Endothelial cell of umbilical vein (primary cell): ENCODE results near the gene ERRFI1. TPM values are rescaled to one million over a fixed set of nuclear protein-coding genes. Genes with fewer than 3 reads are reported as not detected.

Experiments used
- BruUV-seq: library from RNA; stranded (reverse); fragments of 400-500 nt; replicated peaks from 2 replicates; lab custom pipeline; 2021; lab: Mats Ljungman, UMichigan
- CTCF ChIA-PET: fragments of 300-600, 350-600 bp; sonication (Branson Sonifier 250); formaldehyde crosslinking; loops from one replicate; lab custom pipeline; 2021; ENCODE audit warnings: antibody characterized with exemption, inconsistent platforms; lab: Charles Lee
- POLR2A ChIA-PET: fragments of 300-600, 350-600 bp; sonication (Branson Sonifier 250); formaldehyde crosslinking; loops from one replicate; lab custom pipeline; 2021; ENCODE audit warnings: antibody characterized with exemption, inconsistent platforms; lab: Charles Lee
- DNase-seq: peaks from one replicate; pipeline ENCODE4 v3.0.0-alpha.2; 2011; ENCODE audit warnings: low read depth, low spot score
- FAIRE-seq: peaks from 2 replicates; lab custom pipeline; 2011; peaks lifted over from hg19 to GRCh38; lab: Jason Lieb, UNC
- H2AFZ ChIP-seq: 2 replicates; pipeline ENCODE4 v1.6.0; 2012; ENCODE audit warnings: low read depth, low read length, control low read depth, inconsistent platforms
- H3K27ac ChIP-seq: 2 replicates; pipeline ENCODE4 v1.5.1; 2011; ENCODE audit warnings: low read depth, mild to moderate bottlenecking, control low read depth, low read length, moderate library complexity; ENCODE audit not compliant: insufficient read depth
- H3K27me3 ChIP-seq, 2 experiments: 2 replicates each; pipeline versions ENCODE4 v1.6.0 to v1.6.1; 2011; ENCODE audit warnings: low read length in 2 of 2, mixed read lengths in 1 of 2; ENCODE audit not compliant: control insufficient read depth in 2 of 2, insufficient read depth in 2 of 2
- H3K36me3 ChIP-seq, 2 experiments: 2 replicates in 1 of 2; 3 replicates in 1 of 2; pipeline ENCODE4 v1.5.1; 2011; ENCODE audit warnings: low read length in 2 of 2, mild to moderate bottlenecking in 1 of 2, moderate library complexity in 1 of 2; ENCODE audit not compliant: control insufficient read depth in 2 of 2, insufficient read depth in 2 of 2; ENCODE audit errors: extremely low read depth in 1 of 2
- H3K4me1 ChIP-seq: 3 replicates; pipeline ENCODE4 v1.5.1; 2011; ENCODE audit warnings: mild to moderate bottlenecking, low read length; ENCODE audit not compliant: control insufficient read depth, insufficient read depth; ENCODE audit errors: extremely low read depth
- H3K4me2 ChIP-seq: 2 replicates; pipeline ENCODE4 v1.6.1; 2011; ENCODE audit warnings: low read length, control low read depth, mixed read lengths; ENCODE audit not compliant: insufficient read depth
- H3K4me3 ChIP-seq, 3 experiments: fragments of 200-600 bp in 1 of 3; sonication (generic), shearing (Covaris generic) in 1 of 3; replicated peaks in 1 of 3; 2 replicates each; pipeline ENCODE4 v1.5.1; 2011 to 2016; ENCODE audit warnings: control low read depth in 3 of 3, low read length in 3 of 3, mild to moderate bottlenecking in 2 of 3, inconsistent platforms in 1 of 3, low read depth in 1 of 3, moderate library complexity in 1 of 3; ENCODE audit not compliant: insufficient read depth in 1 of 3
- H3K79me2 ChIP-seq: 2 replicates; pipeline ENCODE4 v1.6.0; 2012; ENCODE audit warnings: low read length, inconsistent platforms; ENCODE audit not compliant: control insufficient read depth, insufficient read depth
- H3K9ac ChIP-seq: replicated peaks from 2 replicates; pipeline ENCODE3; 2011; ENCODE audit warnings: low read length, control low read depth; ENCODE audit not compliant: insufficient read depth; ENCODE audit errors: extremely low read depth
- H3K9me1 ChIP-seq: replicated peaks from 3 replicates; pipeline ENCODE4 v1.6.0; 2011; ENCODE audit warnings: mild to moderate bottlenecking, low read length; ENCODE audit not compliant: control insufficient read depth, insufficient read depth; ENCODE audit errors: extremely low read depth
- H3K9me3 ChIP-seq: replicated peaks from 2 replicates; pipeline ENCODE4 v1.5.1; 2012; ENCODE audit warnings: low read length, inconsistent platforms; ENCODE audit not compliant: control insufficient read depth, insufficient read depth
- H4K20me1 ChIP-seq: replicated peaks from 2 replicates; pipeline ENCODE3; 2011; ENCODE audit warnings: mild to moderate bottlenecking, low read length; ENCODE audit not compliant: control insufficient read depth, insufficient read depth; ENCODE audit errors: extremely low read depth
- GATA2 ChIP-seq: IDR thresholded peaks from 2 replicates; pipeline ENCODE4 v1.7.0; 2011; ENCODE audit warnings: low read depth, mild to moderate bottlenecking, moderate library complexity, mixed read lengths, low read length; ENCODE audit not compliant: insufficient read length, insufficient read depth
- POLR2AphosphoS5 ChIP-seq: IDR thresholded peaks from 2 replicates; pipeline ENCODE4 v1.6.1; 2012; ENCODE audit warnings: low read depth, mild to moderate bottlenecking, control low read depth, low read length, moderate library complexity; ENCODE audit not compliant: insufficient read depth
- dilution Hi-C: fragments of 300-500 bp; cut with MboI; formaldehyde crosslinking; loops from one replicate; pipeline ENCODE4 v1.15.0; 2019; ENCODE audit warnings: low sequenced_read_pairs; ENCODE audit not compliant: extremely low pct_ligation_motif_present
- intact Hi-C: fragments of 100-400 bp; cut with micrococcal nuclease; formaldehyde crosslinking; loops from one replicate; pipeline ENCODE4 v1.10.0; 2022
- polyA plus RNA-seq, 4 experiments: library from polyadenylated mRNA; depleted of rRNA in 3 of 4; stranded (reverse) in 3 of 4; unstranded in 1 of 4; fragments of >200 nt; gene quantifications; 2 replicates each; pipeline versions ENCODE4 v1.2.1 to v1.2.3, GENCODE V29; 2011 to 2012; ENCODE audit warnings: missing spikeins in 1 of 4
- total RNA-seq: library from RNA; stranded (reverse); gene quantifications from 2 replicates; pipeline ENCODE4 v1.2.3, GENCODE V29; 2021
- TF ChIP-seq, protein P1 (sequence below): IDR thresholded peaks from 2 replicates; pipeline ENCODE4 v1.6.1; 2011; ENCODE audit not compliant: insufficient read depth, insufficient read length
- TF ChIP-seq, protein P2 (sequence below), 2 donors: IDR thresholded peaks; 1 replicate in 1 of 2; 2 replicates in 1 of 2; pipeline ENCODE4 v1.5.1; 2011; ENCODE audit warnings: low read length in 2 of 2, mild to moderate bottlenecking in 2 of 2, moderate library complexity in 2 of 2, control low read depth in 1 of 2, inconsistent platforms in 1 of 2, low read depth in 1 of 2; ENCODE audit not compliant: insufficient read depth in 1 of 2; ENCODE audit errors: extremely low read depth in 1 of 2

The ERRFI1 gene
- total and polyA plus RNA-seq, 2 donors (not counting 3 experiments of a cell fraction or from before 2014, with no cell fraction given) = 28.1 to 32.0 TPM

DNA sequence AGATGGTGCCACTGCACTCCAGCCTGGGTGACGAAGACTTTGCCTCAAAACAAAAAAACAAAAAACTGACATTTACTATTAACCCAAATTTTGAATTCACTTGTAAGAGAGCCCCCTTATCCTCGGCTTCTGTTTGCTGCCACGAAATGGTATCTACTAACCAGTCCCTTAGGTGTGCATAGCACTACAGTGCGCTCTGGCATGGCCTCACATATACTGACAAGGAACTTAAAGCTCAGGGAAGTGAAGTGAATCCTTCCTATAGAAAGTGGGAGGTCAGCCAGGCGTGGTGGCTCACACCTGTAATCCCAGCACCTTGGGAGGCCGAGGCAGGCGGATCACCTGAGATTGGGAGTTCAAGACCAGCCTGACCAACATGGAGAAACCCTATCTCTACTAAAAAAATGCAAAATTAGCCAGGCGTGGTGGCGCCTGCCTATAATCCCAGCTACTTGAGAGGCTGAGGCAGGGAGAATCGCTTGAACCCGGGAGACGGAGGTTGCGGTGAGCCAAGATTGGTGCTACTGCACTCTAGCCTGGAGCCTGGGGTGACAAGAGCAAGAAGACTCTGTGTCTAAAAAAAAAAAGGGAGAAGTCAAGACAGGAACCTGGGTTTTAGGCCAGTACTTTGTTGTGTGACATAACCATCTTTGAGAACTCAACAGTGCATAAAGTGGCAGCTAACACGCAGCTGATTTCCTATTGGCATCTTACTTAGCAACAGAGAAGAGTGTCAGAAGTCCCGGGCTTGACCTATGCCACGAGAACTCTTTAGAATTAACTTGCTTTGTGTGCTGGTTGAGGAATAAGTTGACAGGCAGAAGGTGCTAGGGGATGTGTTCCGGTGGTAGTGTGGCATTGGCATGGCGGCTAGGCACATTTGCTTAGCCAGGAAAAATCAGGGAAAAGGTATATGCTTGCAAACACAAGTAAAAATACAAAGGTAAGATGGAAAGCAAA, 16.8 kb downstream of the ERRFI1 start:
- Histone ChIP-seq H4K20me1 (no peaks in the 10 kb centered on the region), H3K27ac (no peak overlapping the region), H3K4me3 (no peak overlapping the region), H3K79me2 (peaks cover 21% of the 10 kb centered on the region), H3K4me1 (peaks cover 19% of the 10 kb centered on the region), H3K9ac (no peak overlapping the region), H3K9me1 (no peaks in the 10 kb centered on the region), H3K36me3 (peaks cover 18 to 19% of the 10 kb centered on the region in 2 experiments), H3K27me3 (no peaks in the 10 kb centered on the region), H3K4me2 (no peak overlapping the region), H3K9me3 (no peaks in the 10 kb centered on the region), H2AFZ (no peak overlapping the region)
- DNase-seq (no peak), FAIRE-seq (no peak)
- ChIA-PET CTCF (interaction anchor here (1.0 kb wide), 1 partner anchor 9 kb away, joined by 3 read pairs; no protein-coding TSS in a partner anchor), POLR2A (no interaction called here)
- TF ChIP-seq, protein P1, sequence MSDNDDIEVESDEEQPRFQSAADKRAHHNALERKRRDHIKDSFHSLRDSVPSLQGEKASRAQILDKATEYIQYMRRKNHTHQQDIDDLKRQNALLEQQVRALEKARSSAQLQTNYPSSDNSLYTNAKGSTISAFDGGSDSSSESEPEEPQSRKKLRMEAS = no peak
- TF ChIP-seq POLR2AphosphoS5 = peak; percentile 22
- no peak for TF ChIP-seq GATA2
- TF ChIP-seq, protein P2, sequence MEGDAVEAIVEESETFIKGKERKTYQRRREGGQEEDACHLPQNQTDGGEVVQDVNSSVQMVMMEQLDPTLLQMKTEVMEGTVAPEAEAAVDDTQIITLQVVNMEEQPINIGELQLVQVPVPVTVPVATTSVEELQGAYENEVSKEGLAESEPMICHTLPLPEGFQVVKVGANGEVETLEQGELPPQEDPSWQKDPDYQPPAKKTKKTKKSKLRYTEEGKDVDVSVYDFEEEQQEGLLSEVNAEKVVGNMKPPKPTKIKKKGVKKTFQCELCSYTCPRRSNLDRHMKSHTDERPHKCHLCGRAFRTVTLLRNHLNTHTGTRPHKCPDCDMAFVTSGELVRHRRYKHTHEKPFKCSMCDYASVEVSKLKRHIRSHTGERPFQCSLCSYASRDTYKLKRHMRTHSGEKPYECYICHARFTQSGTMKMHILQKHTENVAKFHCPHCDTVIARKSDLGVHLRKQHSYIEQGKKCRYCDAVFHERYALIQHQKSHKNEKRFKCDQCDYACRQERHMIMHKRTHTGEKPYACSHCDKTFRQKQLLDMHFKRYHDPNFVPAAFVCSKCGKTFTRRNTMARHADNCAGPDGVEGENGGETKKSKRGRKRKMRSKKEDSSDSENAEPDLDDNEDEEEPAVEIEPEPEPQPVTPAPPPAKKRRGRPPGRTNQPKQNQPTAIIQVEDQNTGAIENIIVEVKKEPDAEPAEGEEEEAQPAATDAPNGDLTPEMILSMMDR (IDR thresholded peaks at IDR 0.05; ENCODE audit: extremely low read depth in 1 of 2, insufficient read depth in 1 of 2, low read depth in 1 of 2, low read length in 2 of 2) = no peak
- dilution Hi-C loops (loop anchor here (10.0 kb wide), 1 partner anchor 305 kb away; the partner anchor contains the start of gene SLC45A1), intact Hi-C loops (no loop called here)
- no TSS peak for BruUV-seq
